Transverse colon (tissue), 4 donors: ENCODE measurements around the gene LUZP2.

ENCODE experiments used
- CTCF ChIP-seq, 5 experiments: fragments of 200-600 bp in 3 of 5; fragments of 450-650 bp in 2 of 5; sonication (generic) in 3 of 5; IDR thresholded peaks; 1 replicate in 2 of 5; 2 replicates in 3 of 5; pipeline ENCODE4 v1.5.1; 2016 to 2017; ENCODE audit warnings: antibody characterized with exemption in 5 of 5, inconsistent platforms in 3 of 5, mild to moderate bottlenecking in 2 of 5, moderate library complexity in 1 of 5
- POLR2A ChIP-seq: fragments of 450-650 bp; IDR thresholded peaks from one replicate; pipeline ENCODE4 v1.6.1; 2016; ENCODE audit warnings: antibody characterized with exemption, mild to moderate bottlenecking, moderate library complexity
- POLR2AphosphoS5 ChIP-seq, 3 donors: sonication (generic); formaldehyde crosslinking; IDR thresholded peaks; one replicate each; pipeline ENCODE4 v1.6.1; 2016; ENCODE audit warnings: antibody characterized with exemption in 3 of 3

- TF ChIP-seq CTCF (IDR thresholded peaks at IDR 0.05): no peak
- TF ChIP-seq POLR2A: no peak
- no peak for TF ChIP-seq POLR2AphosphoS5 (IDR thresholded peaks at IDR 0.05)
Measured at GRCh38 chr11:24575392-24575791, 78.5 kb downstream of the LUZP2 start.
